Inflammatory macrophage (primary cell): Measurements from ENCODE around the gene ASB2.

Experiments
- DNase-seq, 2 donors: peaks; one replicate each; pipeline ENCODE4 v3.0.0-alpha.2; 2020 to 2022
- total RNA-seq, 18 experiments: gene quantifications; one replicate each; lab custom pipeline; 2026; ENCODE audit warnings: mixed read lengths in 6 of 18, inconsistent platforms in 2 of 18; lab: John Stamatoyannopoulos, UW

Gene ASB2, protein sequence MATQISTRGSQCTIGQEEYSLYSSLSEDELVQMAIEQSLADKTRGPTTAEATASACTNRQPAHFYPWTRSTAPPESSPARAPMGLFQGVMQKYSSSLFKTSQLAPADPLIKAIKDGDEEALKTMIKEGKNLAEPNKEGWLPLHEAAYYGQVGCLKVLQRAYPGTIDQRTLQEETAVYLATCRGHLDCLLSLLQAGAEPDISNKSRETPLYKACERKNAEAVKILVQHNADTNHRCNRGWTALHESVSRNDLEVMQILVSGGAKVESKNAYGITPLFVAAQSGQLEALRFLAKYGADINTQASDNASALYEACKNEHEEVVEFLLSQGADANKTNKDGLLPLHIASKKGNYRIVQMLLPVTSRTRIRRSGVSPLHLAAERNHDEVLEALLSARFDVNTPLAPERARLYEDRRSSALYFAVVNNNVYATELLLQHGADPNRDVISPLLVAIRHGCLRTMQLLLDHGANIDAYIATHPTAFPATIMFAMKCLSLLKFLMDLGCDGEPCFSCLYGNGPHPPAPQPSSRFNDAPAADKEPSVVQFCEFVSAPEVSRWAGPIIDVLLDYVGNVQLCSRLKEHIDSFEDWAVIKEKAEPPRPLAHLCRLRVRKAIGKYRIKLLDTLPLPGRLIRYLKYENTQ
- 0.37 to 43.0 (median 7.9) reads per million in 18 experiments for total RNA-seq

DNA sequence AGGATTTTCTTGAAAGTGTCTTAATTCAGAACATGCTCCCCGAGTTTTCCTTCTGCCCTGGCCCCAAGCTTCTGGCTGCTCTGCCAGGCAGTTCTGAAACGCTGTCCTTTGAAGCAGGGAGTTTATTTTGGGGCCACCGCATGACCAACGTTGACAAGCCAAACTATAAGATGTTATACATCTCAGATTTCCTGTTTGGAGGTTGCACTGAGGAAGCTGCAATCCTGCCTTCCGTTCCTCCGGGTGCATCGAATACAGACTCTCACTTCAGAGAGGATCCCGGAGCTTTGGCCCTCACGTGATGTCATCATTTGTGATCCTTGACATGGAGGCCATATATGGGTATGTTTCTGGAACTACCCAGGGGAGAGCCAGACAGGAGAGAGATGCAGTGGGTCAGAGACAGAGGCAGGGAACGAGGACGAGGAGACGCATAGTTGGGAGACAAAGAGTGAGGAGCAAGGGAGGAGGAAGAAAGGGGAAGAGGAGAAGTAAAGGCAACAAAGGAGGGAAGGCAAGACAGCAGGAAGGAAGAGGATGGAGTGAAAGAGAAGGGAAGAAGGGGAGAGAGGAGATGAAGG is at the start of gene ASB2:
TSS of gene ASB2 (minus strand) at position 94 of the 581 bp plus-strand sequence. CDS start 12,031 bp downstream, outside the sequence.
- peak; percentile 51 to 72 for DNase-seq

DNA sequence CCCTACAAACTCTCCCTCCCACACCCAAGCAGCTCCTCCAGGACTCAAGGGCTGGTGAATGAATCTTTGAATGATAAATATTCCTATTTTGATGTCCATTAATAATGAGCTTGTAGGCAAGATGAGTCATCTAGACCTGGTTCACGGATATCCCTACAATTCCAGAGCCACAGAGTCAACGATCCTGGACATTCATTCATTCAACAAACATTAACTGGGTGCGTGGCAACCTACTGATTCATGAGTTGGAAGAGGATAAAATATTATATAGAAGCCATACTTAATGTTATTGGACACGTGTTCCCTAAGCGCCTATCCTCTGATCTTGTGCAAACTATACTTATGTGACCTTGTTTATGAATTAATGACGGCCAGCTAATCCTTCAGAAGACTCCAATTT is 49.4 kb upstream of the ASB2 start:
- no peak for DNase-seq

DNA sequence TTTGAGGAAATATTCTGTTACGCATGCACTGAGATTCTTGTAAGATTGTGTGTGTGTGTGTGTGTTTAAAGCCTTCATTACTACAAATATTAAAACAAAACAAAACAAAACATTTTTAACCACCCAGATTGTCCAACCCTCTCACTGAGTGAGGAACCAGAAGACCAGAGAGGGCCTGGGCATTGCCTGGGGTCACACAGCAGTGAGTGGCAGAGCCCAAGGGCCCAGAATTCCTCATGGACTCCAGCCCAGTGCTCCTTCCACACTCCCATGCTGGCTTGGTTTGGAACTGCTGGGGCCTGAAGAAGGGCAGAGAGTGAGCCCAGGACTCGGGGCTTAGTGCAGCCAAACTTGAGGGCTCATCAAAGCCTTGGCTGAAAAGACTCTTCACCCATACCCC is 48.2 kb upstream of the ASB2 start:
- DNase-seq = no peak

DNA sequence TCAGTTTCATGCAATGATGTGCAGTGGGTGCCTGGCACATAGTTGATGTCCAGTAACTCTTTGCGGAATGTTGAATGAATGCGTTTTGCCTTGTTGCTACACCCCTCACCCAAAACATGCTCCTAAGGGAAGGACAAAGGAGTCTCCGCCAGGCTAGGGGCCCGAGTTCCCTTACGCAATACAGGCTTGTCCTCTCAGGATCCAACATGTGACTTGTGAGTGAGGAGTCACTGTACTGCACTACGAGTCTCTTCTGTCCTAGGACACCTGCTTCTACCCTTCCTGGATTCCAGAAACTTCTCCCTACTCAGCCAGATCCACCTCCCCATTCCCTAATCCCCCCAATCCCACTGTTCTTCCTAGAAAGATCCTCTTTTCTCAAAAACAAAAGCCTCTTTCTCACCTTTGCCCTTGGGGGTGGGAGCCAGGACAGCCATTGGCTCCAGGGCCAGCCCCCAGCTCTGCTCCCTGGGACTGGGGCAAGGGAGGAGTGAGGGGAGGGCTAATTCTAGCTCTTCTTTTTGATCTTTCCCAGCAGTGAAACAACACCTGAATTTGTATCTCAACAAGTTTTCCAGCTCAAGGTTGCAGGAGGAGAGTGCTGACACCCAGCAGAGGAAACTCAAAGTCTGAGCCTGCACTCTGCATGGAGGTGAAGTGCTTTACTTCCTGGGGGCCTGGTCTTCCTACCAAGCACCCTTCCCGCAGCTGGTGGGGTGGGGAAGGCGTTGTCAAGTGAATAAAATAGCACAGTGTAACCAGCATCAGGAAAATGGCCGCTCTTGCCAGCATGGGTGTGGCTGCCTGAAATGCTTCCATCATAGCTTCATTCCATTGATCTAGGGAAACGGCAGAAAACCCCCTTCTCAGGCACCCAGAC is 46.4 kb upstream of the ASB2 start:
- DNase-seq = no peak

DNA sequence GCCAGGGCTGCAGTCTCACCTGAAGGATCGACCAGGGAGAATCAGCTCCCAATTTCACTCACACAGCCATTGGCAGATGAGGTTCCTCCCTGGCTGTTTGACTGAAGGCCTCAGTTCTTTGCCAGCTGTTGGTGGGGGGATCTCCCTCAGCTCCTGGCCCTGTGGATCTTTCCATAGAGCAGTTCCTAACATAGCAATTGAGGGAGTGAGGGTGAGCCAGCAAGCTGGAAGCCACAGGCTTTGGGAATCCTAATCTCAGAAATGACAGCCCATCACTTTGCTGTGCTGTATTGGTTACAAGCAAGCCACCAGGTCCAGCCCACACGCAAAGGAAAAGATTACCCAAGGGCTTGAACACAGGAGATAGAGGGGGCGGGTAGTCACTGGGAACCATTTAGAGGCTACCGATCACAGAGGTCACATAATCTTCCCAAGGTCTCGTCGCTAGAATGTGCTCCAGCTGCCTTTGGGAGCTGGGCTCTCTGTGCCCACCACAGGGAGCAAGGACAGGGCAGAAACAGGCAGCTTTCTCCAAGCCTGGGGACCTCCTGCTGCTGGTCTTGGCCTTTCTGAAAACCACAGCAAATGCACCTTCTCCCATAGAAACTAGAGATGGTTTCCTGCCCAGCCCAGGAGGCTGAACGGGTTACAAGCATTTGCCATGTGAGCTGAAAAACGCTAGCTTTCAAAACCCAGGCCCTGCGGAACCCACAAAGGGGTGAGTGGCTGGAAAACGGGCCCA is 45.2 kb upstream of the ASB2 start:
- peak; percentile 74 to 77 for DNase-seq

DNA sequence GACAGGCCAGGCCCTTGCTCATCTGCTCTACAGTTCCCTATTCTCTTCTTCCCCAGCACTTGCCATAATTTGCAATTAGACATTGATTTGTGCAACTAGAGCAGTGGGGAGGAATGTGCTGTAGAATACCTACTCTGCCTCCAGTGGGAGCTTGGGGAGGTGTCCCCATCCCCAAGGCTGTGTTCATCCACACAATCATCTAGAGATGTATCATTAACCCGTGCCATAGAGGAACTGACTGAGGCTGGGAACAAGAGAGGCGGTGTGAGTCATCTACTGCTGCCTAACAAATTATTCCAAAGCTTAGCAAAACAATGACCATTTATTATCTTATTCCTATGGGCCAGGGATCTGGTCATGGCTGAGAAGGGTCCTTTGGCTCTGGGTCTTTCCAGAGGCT is 44.6 kb upstream of the ASB2 start:
- DNase-seq = peak; percentile 83 to 85

DNA sequence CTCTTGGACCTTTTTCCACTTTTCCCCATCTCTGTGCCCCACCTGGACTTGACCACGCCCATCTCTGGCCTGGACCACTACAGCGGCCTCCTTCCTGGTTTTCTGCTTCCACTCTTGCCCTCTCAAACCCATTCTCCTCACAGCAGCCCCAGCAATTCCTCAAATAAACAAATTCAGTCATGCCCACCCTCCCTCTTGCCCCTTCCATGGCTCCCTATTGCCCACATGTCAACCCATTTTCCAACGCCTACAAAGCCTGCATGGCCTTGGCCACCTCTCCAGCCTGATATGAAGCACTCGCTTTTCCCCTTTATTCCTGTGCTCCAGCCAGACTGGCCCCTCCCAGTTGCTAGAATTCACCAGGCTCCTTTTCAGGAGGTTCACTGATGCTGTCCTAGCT is 43.9 kb upstream of the ASB2 start:
- DNase-seq = no peak

DNA sequence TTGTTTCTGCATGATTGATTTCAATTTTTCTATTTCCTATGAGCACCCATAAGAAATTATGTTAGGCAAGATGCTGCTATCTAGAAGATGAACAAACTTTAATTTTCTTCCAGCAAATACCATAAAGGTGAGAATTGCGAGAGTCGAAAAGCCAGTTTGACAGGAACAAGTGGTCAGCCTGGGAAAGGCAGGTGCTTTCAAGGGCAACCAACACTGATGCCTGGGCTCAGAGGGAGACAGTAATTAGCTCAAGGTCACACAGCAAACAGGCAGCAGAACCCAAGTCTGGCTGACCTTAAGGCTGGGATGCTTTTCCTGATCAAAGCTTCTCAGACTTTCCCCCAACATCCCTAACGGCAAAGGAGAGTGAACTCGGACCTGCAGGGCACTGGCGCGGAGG is 43.0 kb upstream of the ASB2 start:
- DNase-seq = no peak

DNA sequence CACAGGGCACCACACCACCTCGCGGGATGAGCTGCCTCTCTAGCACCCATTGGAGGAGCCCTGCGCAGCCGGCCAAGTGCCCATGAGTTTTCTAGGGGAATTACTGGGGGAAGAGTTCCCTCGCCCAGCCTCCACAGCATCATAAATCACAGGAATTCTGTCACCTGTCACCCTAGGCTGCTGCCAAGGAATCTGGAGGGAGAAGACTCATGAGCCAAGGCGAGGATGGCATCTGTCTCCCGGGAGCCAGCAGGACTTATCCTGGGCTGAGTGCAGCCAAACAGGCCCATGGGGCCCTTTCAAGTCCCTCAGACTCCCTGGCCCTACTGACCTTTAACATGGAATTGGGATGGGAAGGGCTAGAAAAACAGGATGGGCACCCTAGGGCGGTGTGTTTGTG is 41.9 kb upstream of the ASB2 start:
- DNase-seq = no peak

DNA sequence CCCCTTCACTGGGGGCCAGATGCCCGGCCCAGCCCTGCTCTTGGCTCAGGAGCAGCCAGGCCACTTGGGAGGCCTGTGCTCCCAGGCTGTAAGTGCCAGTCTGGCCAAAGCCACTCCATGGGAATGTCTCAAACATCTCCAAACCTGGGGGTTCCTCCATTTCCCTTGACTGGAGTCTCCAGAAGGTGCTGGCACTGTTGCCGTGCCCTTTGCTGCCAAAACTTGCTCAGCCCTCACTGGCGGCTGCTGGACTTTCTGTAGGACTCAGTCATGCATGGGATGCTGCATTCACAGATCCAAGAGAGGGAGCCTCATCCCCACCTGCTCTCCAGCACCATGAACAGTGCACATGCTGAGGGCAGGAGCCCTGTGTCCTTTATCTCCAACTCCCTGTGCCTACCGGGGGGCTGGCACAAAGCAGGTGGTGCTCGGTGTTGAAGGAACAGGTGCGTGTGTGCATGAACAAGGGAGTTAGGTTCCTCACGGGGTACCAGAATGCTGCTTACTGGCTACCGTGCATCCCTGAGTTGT is 40.1 kb upstream of the ASB2 start:
- no peak for DNase-seq

DNA sequence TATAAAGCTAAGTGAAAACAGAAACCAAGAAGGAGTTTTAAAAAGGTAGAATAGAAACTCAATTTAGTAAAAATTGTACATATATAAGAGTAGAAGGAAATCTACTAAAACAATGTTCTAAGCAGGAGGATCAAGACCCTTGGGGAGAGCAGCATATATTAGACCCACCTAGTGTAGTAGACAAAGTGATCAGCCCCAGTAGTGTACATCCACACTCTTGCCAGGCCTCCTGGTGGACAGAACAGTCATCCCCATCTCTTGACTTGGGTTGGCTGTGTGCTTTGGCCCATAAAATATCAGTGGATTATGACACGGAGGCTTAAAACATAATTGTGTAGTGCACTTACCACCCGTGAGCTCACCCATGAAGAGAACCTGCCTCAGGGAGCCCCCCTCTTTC is 38.9 kb upstream of the ASB2 start:
- DNase-seq = no peak

DNA sequence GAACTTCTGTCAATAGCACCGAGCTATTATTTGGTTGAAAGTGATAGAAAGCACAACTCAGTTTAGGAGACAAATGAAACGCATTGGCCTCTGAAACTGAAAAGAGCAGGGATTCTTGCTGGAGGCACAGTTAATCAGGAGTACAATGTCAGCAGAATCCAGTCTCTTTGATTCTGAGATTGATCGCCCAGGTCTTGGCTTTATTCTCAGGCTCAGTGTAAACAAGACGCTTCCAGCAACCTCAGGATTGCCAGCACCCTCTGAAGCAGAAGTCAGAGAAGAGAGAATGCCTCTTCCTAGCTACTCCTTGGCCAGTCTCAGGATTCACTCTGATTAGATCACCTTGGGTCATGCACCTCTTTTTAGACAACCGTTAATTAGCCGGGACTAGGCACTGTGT is 38.0 kb upstream of the ASB2 start:
- DNase-seq = no peak

DNA sequence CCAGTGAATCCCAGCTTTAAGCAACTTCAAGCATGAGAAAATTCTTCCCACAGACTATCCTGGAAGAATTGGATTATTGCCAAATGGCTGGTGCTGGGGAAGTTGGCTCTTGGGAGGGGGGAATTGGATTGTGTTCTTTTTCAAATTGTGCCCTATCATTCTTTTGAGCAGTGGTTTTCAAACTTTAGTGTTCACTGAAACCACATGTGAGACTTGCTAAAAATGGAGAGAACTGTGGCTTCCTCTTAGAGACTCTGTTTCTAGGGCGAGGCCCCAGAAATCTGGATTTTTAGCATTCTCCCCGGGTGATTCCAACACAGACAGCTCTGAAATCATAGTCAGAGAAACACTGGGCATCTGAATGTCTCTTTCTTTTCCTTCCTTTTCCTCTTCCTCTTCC is 35.4 kb upstream of the ASB2 start:
- no peak for DNase-seq

DNA sequence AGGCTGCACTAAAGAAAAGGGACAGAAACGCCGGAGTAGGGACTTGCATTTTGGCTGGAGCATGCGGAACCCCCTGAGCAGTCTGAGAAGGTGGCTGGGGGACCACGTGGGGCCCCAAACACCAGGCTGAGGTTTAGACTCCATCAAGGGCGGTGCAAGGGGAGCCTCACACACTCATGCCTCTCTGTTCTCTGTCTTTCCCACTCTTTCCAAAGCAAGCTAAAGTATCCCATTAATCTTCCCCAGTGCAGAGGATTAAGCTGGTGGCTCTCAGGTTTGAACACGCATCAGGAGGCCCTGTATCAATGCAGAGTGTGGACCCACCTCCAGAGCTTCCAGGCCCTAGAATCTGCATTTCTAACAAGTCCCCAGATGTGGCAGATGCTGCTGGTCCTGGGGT is 34.3 kb upstream of the ASB2 start:
- no peak for DNase-seq

DNA sequence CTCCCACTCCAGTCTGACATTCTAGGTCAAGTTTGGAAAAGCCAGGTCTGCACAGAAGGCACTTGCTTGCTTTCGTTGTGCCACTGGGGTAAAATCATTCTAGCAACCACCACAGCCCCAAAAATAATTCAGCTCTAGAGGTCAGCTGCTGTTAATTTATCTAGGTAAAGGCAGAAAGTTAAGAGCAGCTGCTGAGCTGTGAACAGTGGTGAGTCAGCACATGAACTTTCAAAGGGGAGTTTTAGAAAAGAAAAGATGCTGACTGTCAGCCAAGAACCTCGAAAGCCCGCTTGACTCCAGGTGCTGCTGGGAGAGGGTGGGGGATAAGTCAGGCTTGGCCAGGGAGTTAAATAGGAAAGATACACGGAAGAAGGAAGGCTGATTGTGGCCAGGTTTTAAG is 33.4 kb upstream of the ASB2 start:
- DNase-seq = no peak

DNA sequence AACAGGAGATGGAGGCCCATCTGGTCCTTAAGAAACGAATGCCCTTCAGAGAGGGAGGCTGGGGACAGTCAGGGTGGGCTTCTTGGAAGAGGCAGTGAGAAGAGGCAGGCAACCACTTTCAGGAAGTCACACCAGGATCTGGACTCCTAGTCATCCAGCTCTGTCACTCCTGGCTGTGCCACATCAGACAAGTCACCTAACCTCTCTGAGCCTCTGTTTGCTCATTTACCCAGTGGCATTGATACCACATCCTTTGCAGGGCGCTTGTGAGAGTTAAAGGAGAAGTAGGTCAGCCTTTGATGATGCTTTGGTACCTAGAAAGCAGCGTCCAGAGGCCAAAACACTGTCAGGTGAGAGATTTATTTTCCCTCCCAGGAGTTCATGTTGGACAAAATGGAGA is 31.9 kb upstream of the ASB2 start:
- no peak for DNase-seq

DNA sequence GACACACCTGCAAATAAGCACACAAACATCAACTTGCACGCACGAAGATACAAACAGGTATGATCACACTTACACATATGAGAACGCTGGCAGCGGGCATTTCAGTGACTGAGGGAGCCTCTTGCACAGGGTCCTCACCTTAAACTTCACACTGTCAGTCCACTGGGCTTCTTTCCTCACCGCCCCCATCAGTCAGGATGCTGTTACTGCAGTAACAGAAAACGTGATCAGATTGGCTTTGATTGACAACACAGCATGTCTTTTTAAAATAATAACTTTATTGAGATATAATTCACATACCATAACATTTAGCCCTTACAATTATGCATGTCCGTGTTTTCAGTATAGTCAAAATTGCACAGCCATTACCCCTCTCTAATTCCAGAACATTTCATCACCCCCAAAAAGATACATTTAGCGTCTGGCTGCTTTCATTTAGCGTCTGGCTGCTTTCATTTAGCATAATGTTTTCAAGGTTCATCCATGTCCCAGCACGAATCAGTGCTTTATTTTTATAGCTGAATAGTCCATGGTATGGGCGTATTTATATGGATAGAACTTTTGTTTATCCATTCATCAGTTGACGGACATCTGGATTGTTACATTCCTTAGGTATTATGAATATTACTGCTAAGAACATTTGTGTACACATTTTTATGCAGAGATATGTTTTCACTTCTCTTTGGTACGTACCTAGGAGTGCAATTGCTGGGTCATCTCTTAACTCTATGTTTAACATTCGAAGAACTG is 29.1 kb upstream of the ASB2 start:
- DNase-seq = peak in 1 of 2 donors; percentile 24

DNA sequence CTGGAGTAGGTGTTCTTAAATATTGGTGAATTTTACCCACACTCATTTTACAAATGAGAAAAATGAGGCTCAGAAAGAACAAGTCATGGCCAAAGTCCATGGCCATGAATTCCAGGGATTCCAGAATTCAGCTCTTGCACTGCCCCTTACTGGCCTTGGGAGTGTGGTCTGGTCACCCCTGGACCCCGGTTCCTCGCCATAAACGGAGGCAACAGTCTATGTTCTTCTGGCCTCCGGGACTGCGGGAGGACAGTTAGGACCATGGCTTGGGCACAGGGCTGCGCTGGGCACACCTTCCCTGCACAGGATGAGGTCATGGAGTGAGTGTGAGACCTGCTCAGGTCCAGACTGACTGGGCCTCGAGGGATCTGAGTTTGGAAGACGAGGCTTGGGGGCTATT is 27.6 kb upstream of the ASB2 start:
- DNase-seq = no peak

DNA sequence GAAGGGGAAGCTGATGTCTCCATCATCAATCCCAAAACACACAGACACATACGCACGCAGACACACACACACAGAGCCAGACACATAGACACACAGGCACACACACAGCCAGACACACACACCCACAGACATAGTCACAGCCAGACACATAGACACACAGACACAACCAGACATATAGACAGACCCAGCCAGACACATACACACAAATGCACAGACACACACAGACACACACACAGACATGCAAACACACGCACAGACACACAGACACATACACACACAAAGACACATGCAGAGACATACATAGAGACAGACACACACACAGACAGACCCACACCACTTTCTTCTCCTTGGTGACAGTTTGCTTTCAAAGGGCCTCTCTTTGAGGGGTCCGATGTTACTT is 27.0 kb upstream of the ASB2 start:
- DNase-seq = no peak

DNA sequence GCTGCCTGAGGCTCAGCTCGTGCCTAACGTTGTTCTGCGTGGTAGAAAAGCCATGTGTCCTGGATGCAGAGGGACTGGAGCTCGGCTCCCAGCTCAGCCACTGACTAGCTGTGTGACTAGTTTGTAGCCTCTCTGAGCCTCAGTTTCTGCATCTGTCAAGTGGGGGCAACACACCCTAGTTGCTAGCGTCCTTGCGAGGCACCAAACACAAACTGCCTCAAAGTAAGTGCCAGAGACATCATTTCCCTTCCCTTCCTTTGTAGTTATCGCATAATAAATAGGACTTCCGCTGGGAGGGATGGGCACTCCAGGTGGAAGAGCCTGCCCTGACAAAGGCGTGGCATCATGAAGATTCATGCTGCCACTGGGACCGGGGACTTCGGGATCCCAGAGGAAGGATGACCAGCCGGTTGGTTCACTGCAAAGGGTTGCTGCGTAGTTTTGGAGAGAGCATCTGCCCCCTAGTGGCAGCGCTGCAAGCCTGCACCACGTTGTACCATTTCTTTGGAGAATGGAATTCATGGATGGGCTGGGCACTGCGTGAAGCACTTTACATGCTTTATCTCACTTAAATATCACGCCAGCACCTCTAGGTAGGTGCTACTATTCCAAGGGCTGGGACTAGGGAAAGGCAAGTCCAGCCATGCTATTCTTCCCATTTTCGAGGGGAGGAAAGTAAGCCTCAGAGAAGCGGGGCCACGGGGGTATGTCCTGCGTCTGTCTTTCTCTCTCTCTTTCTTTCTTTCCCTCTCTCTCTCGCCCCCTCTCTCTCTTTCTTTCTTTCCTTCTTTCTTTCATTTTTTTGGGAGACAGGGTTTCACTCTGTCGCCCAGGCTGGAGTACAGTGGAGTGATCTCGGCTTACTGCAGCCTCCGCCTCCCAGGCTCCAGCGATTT is 25.4 kb upstream of the ASB2 start:
- peak; percentile 74 to 81 for DNase-seq
